Measurements from ENCODE around the gene PARP12.
"Not testable (repeated sequence)": the region's sequence is repeated elsewhere in the genome, so short reads cannot be mapped to it uniquely, and the experiment has no call there.

Gene PARP12, protein sequence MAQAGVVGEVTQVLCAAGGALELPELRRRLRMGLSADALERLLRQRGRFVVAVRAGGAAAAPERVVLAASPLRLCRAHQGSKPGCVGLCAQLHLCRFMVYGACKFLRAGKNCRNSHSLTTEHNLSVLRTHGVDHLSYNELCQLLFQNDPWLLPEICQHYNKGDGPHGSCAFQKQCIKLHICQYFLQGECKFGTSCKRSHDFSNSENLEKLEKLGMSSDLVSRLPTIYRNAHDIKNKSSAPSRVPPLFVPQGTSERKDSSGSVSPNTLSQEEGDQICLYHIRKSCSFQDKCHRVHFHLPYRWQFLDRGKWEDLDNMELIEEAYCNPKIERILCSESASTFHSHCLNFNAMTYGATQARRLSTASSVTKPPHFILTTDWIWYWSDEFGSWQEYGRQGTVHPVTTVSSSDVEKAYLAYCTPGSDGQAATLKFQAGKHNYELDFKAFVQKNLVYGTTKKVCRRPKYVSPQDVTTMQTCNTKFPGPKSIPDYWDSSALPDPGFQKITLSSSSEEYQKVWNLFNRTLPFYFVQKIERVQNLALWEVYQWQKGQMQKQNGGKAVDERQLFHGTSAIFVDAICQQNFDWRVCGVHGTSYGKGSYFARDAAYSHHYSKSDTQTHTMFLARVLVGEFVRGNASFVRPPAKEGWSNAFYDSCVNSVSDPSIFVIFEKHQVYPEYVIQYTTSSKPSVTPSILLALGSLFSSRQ

GRCh38 chr7:140062528-140063299, at the start of gene PARP12:
Gene PARP12 (minus strand): TSS chr7:140062951. CDS start chr7:140062847, 104 bp downstream.
- DNase-seq = no peak

DNA sequence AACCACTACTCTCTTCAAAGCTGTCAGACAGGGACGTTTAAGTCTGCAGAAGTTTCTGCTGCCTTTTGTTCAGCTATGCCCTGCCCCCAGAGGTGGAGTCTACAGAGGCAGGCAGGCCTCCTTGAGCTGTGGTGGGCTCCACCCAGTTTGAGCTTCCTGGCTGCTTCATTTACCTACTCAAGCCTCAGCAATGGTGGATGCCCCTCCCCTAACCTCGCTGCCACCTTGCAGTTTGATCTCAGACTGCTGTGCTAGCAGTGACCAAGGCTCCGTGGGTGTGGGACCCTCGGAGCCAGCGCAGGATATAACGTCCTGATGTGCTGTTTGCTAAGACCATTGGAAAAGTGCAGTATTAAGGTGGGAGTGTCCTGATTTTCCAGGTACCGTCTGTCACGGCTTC, 46.0 kb upstream of the PARP12 start:
- DNase-seq = not testable (repeated sequence)

DNA sequence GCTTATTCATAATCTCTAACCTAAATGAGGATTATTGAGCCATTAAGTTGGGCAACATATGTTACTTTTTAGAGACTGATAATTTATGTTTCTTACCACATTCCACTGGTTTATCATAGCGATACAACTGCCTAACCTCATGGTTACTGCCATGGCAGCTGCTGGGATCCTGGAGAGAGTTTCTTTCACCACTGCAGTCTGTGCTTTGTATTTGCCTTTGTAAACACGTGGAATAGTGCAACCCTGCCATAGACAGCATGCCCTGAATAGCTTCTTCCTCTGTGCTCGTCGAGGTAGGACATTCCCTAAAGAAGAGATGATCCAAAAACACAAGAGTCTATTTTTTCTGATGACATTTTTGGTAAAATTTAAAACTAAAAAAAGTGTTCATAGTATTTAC, 33.7 kb upstream of the PARP12 start:
- DNase-seq = no peak

DNA sequence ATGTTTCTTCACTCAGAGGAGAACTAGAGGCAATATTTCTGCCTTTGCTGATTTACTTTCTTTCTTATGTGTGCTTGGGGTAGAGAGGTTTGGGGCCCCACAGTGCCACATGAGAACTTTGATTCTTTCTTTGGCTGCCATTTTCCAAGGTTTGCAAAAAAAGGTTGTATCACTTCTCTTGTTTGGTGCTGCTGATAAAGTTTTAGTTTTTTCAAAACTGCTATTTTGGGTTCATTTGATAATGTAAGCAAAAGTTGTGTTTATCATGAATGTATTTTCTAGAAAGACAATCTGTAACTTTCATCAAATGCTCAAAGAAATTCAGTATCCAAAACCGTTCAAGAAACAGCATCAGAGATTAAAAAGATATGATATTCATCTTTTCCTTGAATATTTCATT, 30.6 kb upstream of the PARP12 start:
- no peak for DNase-seq

GRCh38 chr7:140085447-140085846, 22.7 kb upstream of the PARP12 start:
- no peak for DNase-seq

GRCh38 chr7:140084972-140085371, 22.2 kb upstream of the PARP12 start:
- no peak for DNase-seq

GRCh38 chr7:140084142-140084655, 21.4 kb upstream of the PARP12 start:
- DNase-seq = no peak

- no peak for DNase-seq
These were observed 20.0 kb upstream of the PARP12 start for GRCh38 chr7:140082770-140083169.

DNA sequence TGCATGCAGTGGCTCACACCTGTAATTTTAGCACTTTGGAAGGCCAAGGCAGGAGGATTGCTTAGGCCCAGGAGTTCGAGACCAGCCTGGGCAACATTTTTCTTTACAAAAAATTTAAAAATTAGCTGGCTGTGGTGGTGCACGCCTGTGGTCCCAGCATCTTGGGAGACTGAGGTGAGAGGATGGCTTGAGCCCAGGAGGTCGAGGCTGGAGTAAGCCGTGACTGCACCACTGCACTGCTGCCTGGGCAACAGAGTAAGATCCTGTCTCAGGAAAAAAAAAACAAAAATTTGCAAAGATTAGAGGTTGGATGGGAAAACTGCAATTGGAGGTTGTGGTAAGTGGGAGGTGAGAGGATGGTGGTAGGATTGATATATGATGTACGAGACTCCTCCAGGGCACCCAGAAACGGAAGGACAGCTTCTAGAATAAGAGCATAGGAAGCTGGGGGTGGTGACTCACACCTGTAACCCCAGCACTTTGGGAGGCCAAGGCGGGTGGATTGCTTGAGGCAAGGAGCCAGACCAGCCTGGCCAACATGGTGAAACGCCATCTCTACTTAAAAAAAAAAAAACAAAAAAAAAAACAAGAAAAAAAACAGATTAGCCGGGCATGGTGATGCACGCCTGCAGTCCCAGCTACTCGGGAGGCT, 19.1 kb upstream of the PARP12 start:
- no peak for DNase-seq

DNA sequence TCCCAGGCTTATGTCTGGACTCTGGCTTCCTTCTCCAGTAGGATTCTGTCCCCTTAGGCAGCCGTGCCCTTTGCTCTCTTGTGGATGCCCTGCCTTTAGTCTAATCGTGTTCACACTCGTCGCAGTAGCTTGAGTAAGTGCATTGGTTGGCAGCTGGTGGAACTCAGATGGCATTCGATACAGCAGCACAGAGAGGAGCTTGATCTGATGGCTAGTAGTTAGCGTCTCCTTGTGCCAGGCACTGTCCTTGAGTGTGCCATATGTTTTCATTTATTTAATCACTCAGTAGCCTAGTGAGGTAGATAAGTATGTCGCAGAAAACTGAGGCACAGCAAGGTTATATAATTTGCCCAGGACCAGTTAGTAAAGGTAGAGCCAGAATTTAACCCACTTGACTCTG, 18.2 kb upstream of the PARP12 start:
- DNase-seq = peak; percentile 44

- DNase-seq = no peak
These were observed 16.4 kb upstream of the PARP12 start for GRCh38 chr7:140079121-140079536.

DNA sequence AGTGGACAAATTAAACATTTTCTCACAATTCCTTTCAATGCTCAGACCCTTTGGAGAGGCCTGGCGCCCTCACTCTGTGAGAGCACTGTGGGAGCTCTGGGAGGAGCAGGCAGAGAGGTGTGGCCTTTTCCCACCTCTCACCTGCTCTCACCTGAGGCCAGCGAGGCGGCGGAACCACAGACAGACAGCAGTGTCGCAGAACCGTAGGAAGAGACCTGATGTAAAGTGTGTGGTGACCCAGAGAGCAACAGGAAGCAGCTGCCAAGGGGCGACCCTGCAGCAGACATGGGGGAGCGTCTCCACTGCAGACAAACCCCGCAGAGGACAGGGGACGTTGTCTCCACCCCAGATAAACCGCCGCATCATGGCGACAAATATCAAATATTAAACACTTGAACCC, 15.6 kb upstream of the PARP12 start:
- no peak for DNase-seq

GRCh38 chr7:140074780-140075179, 12.0 kb upstream of the PARP12 start:
- DNase-seq = no peak

- no peak for DNase-seq
These were observed 7.8 kb upstream of the PARP12 start for GRCh38 chr7:140070546-140070945.

DNA sequence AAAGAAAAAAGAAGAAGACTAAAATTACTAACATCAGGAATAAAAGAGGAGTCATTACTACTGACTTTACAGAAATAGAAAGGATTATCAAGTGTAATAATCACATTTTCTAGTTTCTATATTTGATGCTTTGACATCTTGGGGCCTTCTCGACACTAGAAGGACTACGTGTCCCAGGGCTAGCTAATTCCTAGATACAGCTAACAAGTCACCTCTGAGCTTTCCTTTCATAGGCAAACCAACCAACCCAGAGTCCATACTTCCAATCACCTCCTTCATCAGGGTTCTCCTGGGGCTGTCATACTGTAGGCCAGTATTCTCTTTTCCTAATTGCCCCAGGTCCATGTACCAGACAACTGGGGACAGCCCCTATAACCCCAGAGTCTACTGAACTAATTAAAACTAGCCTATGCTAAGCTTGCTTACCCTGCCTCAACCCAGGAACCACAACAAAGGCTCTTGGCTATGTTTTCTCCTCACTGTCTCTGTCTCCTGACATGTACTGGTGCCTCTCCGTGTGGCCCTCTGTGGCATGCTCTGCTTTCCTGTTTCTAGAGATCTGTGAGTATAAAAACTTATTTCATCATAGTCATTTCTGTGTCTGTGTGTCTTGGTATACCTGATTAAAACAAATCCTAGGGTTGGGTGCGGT, 6.7 kb upstream of the PARP12 start:
- no peak for DNase-seq

DNA sequence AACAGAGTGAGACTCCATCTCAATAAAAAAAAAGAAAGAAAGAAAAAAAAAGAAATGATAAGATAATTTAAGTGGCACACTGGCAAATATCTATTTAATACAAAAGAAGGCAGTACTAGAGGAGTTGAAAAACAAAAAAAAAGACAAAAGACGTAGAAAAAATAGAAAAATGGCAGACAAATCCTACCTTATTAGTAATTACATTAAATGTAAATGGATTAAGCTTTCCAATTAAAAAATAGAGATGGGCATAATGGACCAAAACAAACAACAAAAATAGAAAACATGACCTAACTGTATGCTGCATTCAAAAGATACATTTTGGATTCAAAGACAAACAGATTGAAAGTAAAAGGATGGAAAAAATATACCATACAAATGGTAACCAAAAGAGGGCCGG, 5.3 kb upstream of the PARP12 start:
- no peak for DNase-seq

DNA sequence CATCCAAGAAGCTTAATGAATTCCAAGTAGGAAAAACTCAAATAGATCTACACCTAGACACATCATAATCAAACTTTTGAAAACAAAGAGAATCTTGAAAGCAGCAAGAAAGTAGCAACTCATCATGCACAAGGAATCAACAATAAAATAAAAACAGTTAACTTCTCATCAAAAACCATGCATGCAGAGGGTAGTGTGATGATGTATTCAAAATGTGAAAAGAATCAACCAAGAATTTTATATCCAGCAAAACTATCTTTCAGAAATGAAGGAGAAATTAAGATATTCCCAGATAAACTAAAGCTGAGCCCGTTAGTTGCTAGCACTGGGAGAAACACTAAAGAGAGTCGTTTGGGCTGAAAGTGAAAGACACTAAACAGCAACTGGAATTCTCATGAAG, 4.3 kb upstream of the PARP12 start:
- no peak for DNase-seq

DNA sequence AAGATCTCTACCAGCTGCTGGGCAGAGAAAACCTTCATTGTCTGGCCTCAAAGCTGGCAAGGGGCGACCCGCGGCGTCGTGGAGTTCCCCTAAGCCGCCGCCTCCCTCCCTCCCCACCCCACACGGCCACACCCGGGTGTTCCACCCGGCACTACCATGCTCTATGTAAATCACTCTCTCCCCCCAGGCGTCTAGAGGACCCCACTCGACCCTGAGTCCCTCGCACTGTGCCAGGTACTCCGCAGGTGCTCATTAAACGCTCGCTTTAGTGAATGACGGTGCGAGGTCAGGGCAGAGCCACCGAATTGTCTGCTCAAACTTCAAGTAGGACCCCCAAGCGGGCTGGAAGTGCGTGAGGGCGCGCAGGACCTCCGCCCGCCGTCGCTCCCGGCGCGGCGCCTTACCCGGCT, 628 bp downstream of the PARP12 start:
- DNase-seq = no peak

- DNase-seq = no peak
These were observed 1.2 kb downstream of the PARP12 start for GRCh38 chr7:140061607-140061930.

GRCh38 chr7:140060788-140061606, 1.8 kb downstream of the PARP12 start:
- no peak for DNase-seq

DNA sequence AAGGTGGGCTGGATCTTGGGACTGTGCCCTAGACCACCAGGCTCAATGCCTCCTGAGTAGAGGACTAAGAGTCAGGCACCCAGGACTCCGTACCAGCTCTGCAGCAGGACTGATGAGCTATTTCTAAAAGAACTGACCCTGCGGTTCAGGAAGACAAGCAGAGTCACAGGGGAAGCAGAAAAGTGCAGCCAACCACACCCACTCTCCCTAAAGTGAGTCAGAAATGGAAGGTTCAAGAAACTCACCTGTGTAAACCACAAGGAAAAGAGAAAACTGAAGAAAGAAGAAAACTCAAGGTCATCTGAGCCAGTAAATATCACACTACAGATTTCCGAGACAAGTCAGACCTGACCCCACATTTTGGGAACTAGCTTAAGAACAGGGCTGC, 2.5 kb downstream of the PARP12 start:
- DNase-seq = no peak
